ENCODE data around the gene CEP250.

The CEP250 gene

GRCh38 chr20:35504751-35505150, 49.4 kb downstream of the CEP250 start:
- H3K27ac ChIP-seq, result no peak overlapping the region
- TF ChIP-seq CTCF (conservative IDR thresholded peaks at IDR 0.05; ENCODE audit: low read depth), result no peak
- ChIA-PET CTCF (interaction anchor here (0.6 kb wide), 2 partner anchors 9 to 200 kb away, joined by 3 to 4 read pairs; no protein-coding TSS in a partner anchor), POLR2A (ENCODE audit: low non-redundant PET) (interaction anchor here (0.7 kb wide), 2 partner anchors 114 to 120 kb away, joined by 3 to 5 read pairs; no protein-coding TSS in a partner anchor)
- no peak for DNase-seq (ENCODE audit: low spot score)

GRCh38 chr20:35506179-35506578, 50.8 kb downstream of the CEP250 start:
- DNase-seq (ENCODE audit: low spot score), result no peak
- H3K27ac ChIP-seq, result no peak overlapping the region
- ChIA-PET POLR2A (ENCODE audit: low non-redundant PET) (no interaction called here), CTCF (interaction anchor here (0.9 kb wide), 1 partner anchor 47 kb away, joined by 3 read pairs; no protein-coding TSS in a partner anchor)
- TF ChIP-seq CTCF (conservative IDR thresholded peaks at IDR 0.05; ENCODE audit: low read depth), result no peak

GRCh38 chr20:35506872-35507638, 51.7 kb downstream of the CEP250 start:
- no peak for DNase-seq (ENCODE audit: low spot score)
- ChIA-PET CTCF (interaction anchor here (0.5 to 1.0 kb wide), 6 partner anchors 48 to 672 kb away, joined by 3 to 4 read pairs (median 3); no protein-coding TSS in a partner anchor), POLR2A (ENCODE audit: low non-redundant PET) (no interaction called here)
- no peak overlapping the region for H3K27ac ChIP-seq
- TF ChIP-seq CTCF (conservative IDR thresholded peaks at IDR 0.05; ENCODE audit: low read depth), result no peak

GRCh38 chr20:35508493-35509218, 53.3 kb downstream of the CEP250 start:
- DNase-seq (ENCODE audit: low spot score), result no peak
- ChIA-PET CTCF (interaction anchor here (0.6 kb wide), 2 partner anchors 45 to 468 kb away, joined by 3 to 4 read pairs; no protein-coding TSS in a partner anchor), POLR2A (ENCODE audit: low non-redundant PET) (no interaction called here)
- H3K27ac ChIP-seq, result peak overlapping the region; percentile 13
- no peak for TF ChIP-seq CTCF (conservative IDR thresholded peaks at IDR 0.05; ENCODE audit: low read depth)

- POLR2A ChIA-PET (ENCODE audit: low non-redundant PET), result interaction anchor here (0.6 to 0.7 kb wide), 2 partner anchors 112 to 176 kb away, joined by 3 read pairs; no protein-coding TSS in a partner anchor
- TF ChIP-seq CTCF (conservative IDR thresholded peaks at IDR 0.05; ENCODE audit: low read depth), result no peak
- CTCF ChIA-PET, result interaction anchor here (0.6 to 2.3 kb wide), 8 partner anchors 8 to 468 kb away, joined by 3 to 16 read pairs (median 4); no protein-coding TSS in a partner anchor
Measured at GRCh38 chr20:35510951-35511735, 55.7 kb downstream of the CEP250 start.

More at GRCh38 chr20:35510951-35511735, 55.7 kb downstream of the CEP250 start:
- H3K27ac ChIP-seq, result 0 out of 2 replicates have a peak overlapping the region, but pooled peaks have one; percentile 2
- DNase-seq (ENCODE audit: low spot score), result no peak

Measured in RWPE1 (cell line).